CD14-positive monocyte (primary cell): Measurements from ENCODE around the gene ADAMTSL4. TPM values are rescaled to one million over a fixed set of nuclear protein-coding genes. Genes with fewer than 3 reads are reported as not detected.

ENCODE experiments used
- DNase-seq, 3 donors: peaks; one replicate each; pipeline ENCODE4 v3.0.0-alpha.2; 2011 to 2022
- H2AFZ ChIP-seq: 2 replicates; pipeline ENCODE4 v1.6.0; 2012; ENCODE audit warnings: mild to moderate bottlenecking, low read depth, low read length, inconsistent platforms; ENCODE audit not compliant: insufficient read depth, poor library complexity, severe bottlenecking
- H3K27ac ChIP-seq, 2 donors: 1 replicate in 1 of 2; 2 replicates in 1 of 2; pipeline ENCODE4 v1.5.1; 2012 to 2013; ENCODE audit warnings: low read length in 2 of 2, control low read depth in 1 of 2, inconsistent platforms in 1 of 2, low read depth in 1 of 2, mild to moderate bottlenecking in 1 of 2
- H3K27me3 ChIP-seq, 2 donors: one replicate each; pipeline versions ENCODE4 v1.6.0 to v1.6.1; 2011 to 2013; ENCODE audit warnings: low read length in 2 of 2; ENCODE audit not compliant: control insufficient read depth in 2 of 2, insufficient read depth in 2 of 2
- H3K36me3 ChIP-seq, 2 donors: replicated peaks in 1 of 2; 1 replicate in 1 of 2; 2 replicates in 1 of 2; pipeline versions ENCODE4 v1.5.1 to v1.6.1; 2012 to 2013; ENCODE audit warnings: low read length in 2 of 2, control low read depth in 1 of 2, inconsistent platforms in 1 of 2, mild to moderate bottlenecking in 1 of 2; ENCODE audit not compliant: insufficient read depth in 2 of 2, control insufficient read depth in 1 of 2
- H3K4me1 ChIP-seq, 2 donors: 1 replicate in 1 of 2; 2 replicates in 1 of 2; pipeline versions ENCODE4 v1.5.1 to v1.6.1; 2012 to 2013; ENCODE audit warnings: low read length in 2 of 2, control low read depth in 1 of 2, inconsistent platforms in 1 of 2, mild to moderate bottlenecking in 1 of 2, moderate library complexity in 1 of 2; ENCODE audit not compliant: insufficient read depth in 2 of 2, control insufficient read depth in 1 of 2
- H3K4me2 ChIP-seq: replicated peaks from 2 replicates; pipeline ENCODE3; 2012; ENCODE audit warnings: low read length, moderate library complexity, mild to moderate bottlenecking; ENCODE audit not compliant: poor library complexity, severe bottlenecking; ENCODE audit errors: extremely low read depth
- H3K4me3 ChIP-seq, 3 experiments: fragments of 200-600 bp in 1 of 3; sonication (generic) in 1 of 3; replicated peaks in 1 of 3; 1 replicate in 2 of 3; 2 replicates in 1 of 3; pipeline ENCODE4 v1.5.1; 2011 to 2013; ENCODE audit warnings: low read length in 3 of 3, mild to moderate bottlenecking in 3 of 3, control low read depth in 2 of 3, low read depth in 2 of 3, inconsistent platforms in 1 of 3, moderate library complexity in 1 of 3
- H3K79me2 ChIP-seq: 2 replicates; pipeline ENCODE4 v1.6.0; 2012; ENCODE audit warnings: mild to moderate bottlenecking, control low read depth, inconsistent platforms, low read length, moderate library complexity; ENCODE audit not compliant: insufficient read depth
- H3K9ac ChIP-seq: 2 replicates; pipeline ENCODE4 v1.6.0; 2017; ENCODE audit warnings: low read length, mild to moderate bottlenecking; ENCODE audit not compliant: insufficient read depth, poor library complexity, severe bottlenecking
- H3K9me3 ChIP-seq, 2 donors: replicated peaks in 1 of 2; 1 replicate in 1 of 2; 2 replicates in 1 of 2; pipeline versions ENCODE4 v1.5.1 to v1.6.1; 2012 to 2013; ENCODE audit warnings: low read length in 2 of 2, control low read depth in 1 of 2; ENCODE audit not compliant: control insufficient read depth in 1 of 2, insufficient read depth in 1 of 2
- H4K20me1 ChIP-seq: 2 replicates; pipeline ENCODE4 v1.6.0; 2012; ENCODE audit warnings: mild to moderate bottlenecking, low read length, control low read depth, moderate library complexity; ENCODE audit not compliant: insufficient read depth
- H3K27ac Mint-ChIP-seq, 7 donors: one replicate each; pipeline ENCODE4 v1.8.0; 2020; ENCODE audit warnings: mild to moderate bottlenecking in 7 of 7, mixed read lengths in 7 of 7, moderate library complexity in 6 of 7, inconsistent platforms in 2 of 7
- H3K27me3 Mint-ChIP-seq, 3 donors: one replicate each; pipeline ENCODE4 v1.8.0; 2021 to 2022; ENCODE audit warnings: low read depth in 3 of 3, mild to moderate bottlenecking in 3 of 3, mixed read lengths in 3 of 3, moderate library complexity in 3 of 3, inconsistent platforms in 1 of 3
- H3K36me3 Mint-ChIP-seq, 2 donors: one replicate each; pipeline ENCODE4 v1.8.0; 2020; ENCODE audit warnings: mixed read lengths in 2 of 2, inconsistent platforms in 1 of 2, mild to moderate bottlenecking in 1 of 2
- H3K4me1 Mint-ChIP-seq: one replicate; pipeline ENCODE4 v1.8.0; 2020; ENCODE audit warnings: mild to moderate bottlenecking, mixed read lengths
- H3K4me3 Mint-ChIP-seq, 2 donors: one replicate each; pipeline ENCODE4 v1.8.0; 2020; ENCODE audit warnings: mild to moderate bottlenecking in 2 of 2, mixed read lengths in 2 of 2, moderate library complexity in 1 of 2
- H3K9me3 Mint-ChIP-seq, 7 donors: one replicate each; pipeline ENCODE4 v1.8.0; 2020 to 2022; ENCODE audit warnings: mixed read lengths in 7 of 7, mild to moderate bottlenecking in 6 of 7, moderate library complexity in 6 of 7, inconsistent platforms in 2 of 7
- WGBS: methylation state at CpG from one replicate; pipeline ENCODE4 v1.1.5; 2013; ENCODE audit warnings: missing lambda C conversion rate; ENCODE audit not compliant: insufficient coverage; 5-methylcytosine and 5-hydroxymethylcytosine counted together
- intact Hi-C, 2 donors: fragments of 100-400 bp; cut with micrococcal nuclease; formaldehyde crosslinking; loops; one replicate each; pipeline versions ENCODE4 v1.15.0 to v1.15.1; 2023
- polyA plus RNA-seq, 3 donors: library from polyadenylated mRNA; depleted of rRNA in 1 of 3; unstranded in 2 of 3; stranded (reverse) in 1 of 3; fragments of 300-500 nt in 2 of 3; fragments of >200 nt in 1 of 3; fragmentation: Illumina TruSeq in 2 of 3; gene quantifications; 1 replicate in 2 of 3; 2 replicates in 1 of 3; pipeline ENCODE4 v1.2.3, GENCODE V29; 2012 to 2021
- TF ChIP-seq, protein P1 (sequence below): fragments of 200-600 bp; IDR thresholded peaks from one replicate; pipeline ENCODE4 v1.8.0; 2022; ENCODE audit warnings: antibody characterized with exemption, mild to moderate bottlenecking

ADAMTSL4 gene
- polyA plus RNA-seq, 3 donors: 2.5 to 109 (median 2.8) TPM

DNA sequence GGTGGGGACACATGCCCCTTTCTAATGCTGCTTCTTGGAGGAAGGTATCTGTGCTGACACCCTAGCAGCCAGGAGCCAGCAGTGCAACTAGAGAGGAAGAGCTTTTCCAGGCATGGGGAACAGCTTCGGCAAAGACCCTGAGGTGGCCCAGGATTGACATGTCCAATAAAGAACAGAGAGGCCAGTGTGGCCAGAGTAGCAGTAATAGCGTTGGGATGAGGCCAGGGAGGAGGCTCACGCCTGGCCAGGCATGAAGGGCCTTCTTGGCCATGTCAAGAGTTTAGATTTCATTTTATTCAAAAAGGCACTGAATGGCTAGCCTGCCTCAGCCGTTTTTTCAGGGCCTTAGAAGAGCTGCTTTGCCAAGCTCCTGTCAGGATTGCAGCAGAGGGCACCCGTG, 16.3 kb upstream of the ADAMTSL4 start:
- Histone ChIP-seq H3K27me3 (no peaks in the 10 kb centered on the region), H3K4me3 (no peak overlapping the region), H2AFZ (no peak overlapping the region), H4K20me1 (no peaks in the 10 kb centered on the region), H3K79me2 (no peaks in the 10 kb centered on the region), H3K4me1 (no peaks in the 10 kb centered on the region), H3K9me3 (no peaks in the 10 kb centered on the region), H3K27ac (no peak overlapping the region), H3K9ac (no peak overlapping the region), H3K36me3 (no peaks in the 10 kb centered on the region), H3K4me2 (no peak overlapping the region)
- Mint-ChIP-seq H3K27ac (peak overlapping the region in 1 of 7 donors; percentile 34), H3K36me3 (no peaks in the 10 kb centered on the region), H3K27me3 (peaks cover 0 to 2% (median 0%) of the 10 kb centered on the region in 3 donors), H3K9me3 (peaks cover 0 to 1% (median 0%) of the 10 kb centered on the region in 7 donors), H3K4me3 (no peak overlapping the region), H3K4me1 (peaks cover 5% of the 10 kb centered on the region)
- intact Hi-C loops: loop anchor here in 1 of 2 donors (5.0 kb wide), 1 partner anchor 66 kb away; no protein-coding TSS in a partner anchor
- DNase-seq: no peak
- TF ChIP-seq, protein P1, sequence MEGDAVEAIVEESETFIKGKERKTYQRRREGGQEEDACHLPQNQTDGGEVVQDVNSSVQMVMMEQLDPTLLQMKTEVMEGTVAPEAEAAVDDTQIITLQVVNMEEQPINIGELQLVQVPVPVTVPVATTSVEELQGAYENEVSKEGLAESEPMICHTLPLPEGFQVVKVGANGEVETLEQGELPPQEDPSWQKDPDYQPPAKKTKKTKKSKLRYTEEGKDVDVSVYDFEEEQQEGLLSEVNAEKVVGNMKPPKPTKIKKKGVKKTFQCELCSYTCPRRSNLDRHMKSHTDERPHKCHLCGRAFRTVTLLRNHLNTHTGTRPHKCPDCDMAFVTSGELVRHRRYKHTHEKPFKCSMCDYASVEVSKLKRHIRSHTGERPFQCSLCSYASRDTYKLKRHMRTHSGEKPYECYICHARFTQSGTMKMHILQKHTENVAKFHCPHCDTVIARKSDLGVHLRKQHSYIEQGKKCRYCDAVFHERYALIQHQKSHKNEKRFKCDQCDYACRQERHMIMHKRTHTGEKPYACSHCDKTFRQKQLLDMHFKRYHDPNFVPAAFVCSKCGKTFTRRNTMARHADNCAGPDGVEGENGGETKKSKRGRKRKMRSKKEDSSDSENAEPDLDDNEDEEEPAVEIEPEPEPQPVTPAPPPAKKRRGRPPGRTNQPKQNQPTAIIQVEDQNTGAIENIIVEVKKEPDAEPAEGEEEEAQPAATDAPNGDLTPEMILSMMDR: peak; percentile 56
- WGBS: 76% methylated on average over 5 of the region's 5 CpGs

DNA sequence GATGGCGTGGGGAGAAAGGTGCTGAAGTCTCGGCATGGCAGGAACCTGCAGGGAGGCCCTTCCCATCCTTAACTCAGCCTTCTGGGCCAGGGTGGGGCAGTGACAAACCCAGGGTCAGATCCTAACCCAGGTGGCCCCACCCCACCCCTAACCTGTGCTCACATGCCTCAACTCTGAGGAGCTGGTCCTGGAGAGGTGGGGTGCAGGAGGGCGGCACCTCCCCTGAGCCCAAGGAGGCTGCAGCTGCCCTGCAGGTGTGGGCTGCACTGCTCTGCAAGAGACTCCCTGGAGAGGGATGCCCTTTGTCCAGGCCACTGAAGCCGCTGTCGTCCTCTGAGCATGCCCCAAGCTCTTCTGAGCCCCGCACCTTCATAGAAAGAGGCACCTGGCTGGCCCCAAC, 15.2 kb upstream of the ADAMTSL4 start:
- no peak overlapping the region for H3K4me3 Mint-ChIP-seq
- no peak overlapping the region for H3K27ac Mint-ChIP-seq
- H3K4me1 Mint-ChIP-seq: peaks cover 9% of the 10 kb centered on the region
- H3K27me3 ChIP-seq: no peaks in the 10 kb centered on the region
- no peak overlapping the region for H3K4me2 ChIP-seq
- no peaks in the 10 kb centered on the region for H3K9me3 ChIP-seq
- intact Hi-C loops: loop anchor here in 1 of 2 donors (5.0 kb wide), 1 partner anchor 67 kb away; no protein-coding TSS in a partner anchor
- no peaks in the 10 kb centered on the region for H3K4me1 ChIP-seq
- no peak overlapping the region for H3K9ac ChIP-seq
- no peaks in the 10 kb centered on the region for H4K20me1 ChIP-seq
- no peak overlapping the region for H3K27ac ChIP-seq
- DNase-seq: no peak
- TF ChIP-seq, protein P1: no peak
- H3K79me2 ChIP-seq: no peaks in the 10 kb centered on the region
- peaks cover 0 to 1% (median 0%) of the 10 kb centered on the region in 7 donors for H3K9me3 Mint-ChIP-seq
- no peak overlapping the region for H2AFZ ChIP-seq
- peaks cover 0 to 2% (median 0%) of the 10 kb centered on the region in 3 donors for H3K27me3 Mint-ChIP-seq
- H3K36me3 Mint-ChIP-seq: no peaks in the 10 kb centered on the region
- WGBS: 98% methylated on average over 4 of the region's 6 CpGs
- H3K4me3 ChIP-seq: no peak overlapping the region
- H3K36me3 ChIP-seq: no peaks in the 10 kb centered on the region
